HG03521 (cell line): ENCODE data around the gene PRKCA.
"Not testable (repeated sequence)": the region's sequence is repeated elsewhere in the genome, so short reads cannot be mapped to it uniquely, and the experiment has no call there.

Experiments
- ATAC-seq: cut with Tn5 transposase; IDR thresholded peaks from one replicate; pipeline ENCODE4 v1.9.1; 2021; ENCODE audit warnings: mild to moderate bottlenecking, moderate library complexity; ENCODE audit not compliant: unreplicated experiment

The PRKCA gene

GRCh38 chr17:66458782-66459181 lies 156.4 kb downstream of the PRKCA start:
- no peak for ATAC-seq

GRCh38 chr17:66459811-66460270 lies 157.4 kb downstream of the PRKCA start:
- ATAC-seq: no peak

GRCh38 chr17:66460558-66460957 lies 158.1 kb downstream of the PRKCA start:
- no peak for ATAC-seq

GRCh38 chr17:66461343-66461995 lies 159.1 kb downstream of the PRKCA start:
- no peak for ATAC-seq

GRCh38 chr17:66462010-66462409 lies 159.6 kb downstream of the PRKCA start:
- no peak for ATAC-seq

- ATAC-seq: no peak
Observed at GRCh38 chr17:66464921-66465320, 162.5 kb downstream of the PRKCA start.

GRCh38 chr17:66465701-66466100 lies 163.3 kb downstream of the PRKCA start:
- no peak for ATAC-seq

GRCh38 chr17:66466106-66466820 lies 163.8 kb downstream of the PRKCA start:
- ATAC-seq: no peak

- ATAC-seq: no peak
Observed at GRCh38 chr17:66466840-66467367, 164.5 kb downstream of the PRKCA start.

- ATAC-seq: no peak
Observed at GRCh38 chr17:66467766-66468165, 165.4 kb downstream of the PRKCA start.

GRCh38 chr17:66468241-66469087 lies 166.1 kb downstream of the PRKCA start:
- ATAC-seq: no peak

GRCh38 chr17:66469088-66469442 lies 166.7 kb downstream of the PRKCA start:
- ATAC-seq: no peak

GRCh38 chr17:66469461-66469860 lies 167.0 kb downstream of the PRKCA start:
- ATAC-seq: no peak

GRCh38 chr17:66469890-66470289 lies 167.5 kb downstream of the PRKCA start:
- no peak for ATAC-seq

GRCh38 chr17:66472123-66472522 lies 169.7 kb downstream of the PRKCA start:
- no peak for ATAC-seq

GRCh38 chr17:66474258-66474657 lies 171.8 kb downstream of the PRKCA start:
- ATAC-seq: no peak

GRCh38 chr17:66474806-66475497 lies 172.5 kb downstream of the PRKCA start:
- no peak for ATAC-seq

GRCh38 chr17:66476014-66476413 lies 173.6 kb downstream of the PRKCA start:
- no peak for ATAC-seq

- ATAC-seq: no peak
Observed at GRCh38 chr17:66477615-66478283, 175.3 kb downstream of the PRKCA start.

- not testable (repeated sequence) for ATAC-seq
Observed at GRCh38 chr17:66479230-66479889, 176.9 kb downstream of the PRKCA start.
